GM21360 (cell line): ENCODE data around the gene MAGEB17.
"Not testable (repeated sequence)": the region's sequence is repeated elsewhere in the genome, so short reads cannot be mapped to it uniquely, and the experiment has no call there.

Source experiments
- ATAC-seq: cut with Tn5 transposase; IDR thresholded peaks from one replicate; pipeline ENCODE4 v1.9.1; 2021; ENCODE audit warnings: mild to moderate bottlenecking, moderate library complexity; ENCODE audit not compliant: unreplicated experiment

Gene MAGEB17

GRCh38 chrX:16155581-16156096, 11.6 kb upstream of the MAGEB17 start:
- ATAC-seq, result no peak

GRCh38 chrX:16156692-16157331, 10.5 kb upstream of the MAGEB17 start:
- ATAC-seq, result no peak

- no peak for ATAC-seq
Measured at GRCh38 chrX:16160729-16161128, 6.6 kb upstream of the MAGEB17 start.

- not testable (repeated sequence) for ATAC-seq
Measured at GRCh38 chrX:16161173-16161572, 6.1 kb upstream of the MAGEB17 start.

GRCh38 chrX:16162391-16162790, 4.9 kb upstream of the MAGEB17 start:
- no peak for ATAC-seq

GRCh38 chrX:16164748-16165147, 2.5 kb upstream of the MAGEB17 start:
- no peak for ATAC-seq

- no peak for ATAC-seq
Measured at GRCh38 chrX:16171039-16171438, 3.8 kb downstream of the MAGEB17 start.

- ATAC-seq, result no peak
Measured at GRCh38 chrX:16171944-16172343, 4.7 kb downstream of the MAGEB17 start.

GRCh38 chrX:16172391-16172790, 5.1 kb downstream of the MAGEB17 start:
- no peak for ATAC-seq

GRCh38 chrX:16175329-16176061, 8.2 kb downstream of the MAGEB17 start:
- ATAC-seq, result no peak

GRCh38 chrX:16177260-16177659, 10.0 kb downstream of the MAGEB17 start:
- ATAC-seq, result no peak

- ATAC-seq, result not testable (repeated sequence)
Measured at GRCh38 chrX:16183843-16184242, 16.6 kb downstream of the MAGEB17 start.

- ATAC-seq, result peak; percentile 96
Measured at GRCh38 chrX:16185725-16186136, 18.4 kb downstream of the MAGEB17 start.

GRCh38 chrX:16186380-16187007, 19.2 kb downstream of the MAGEB17 start:
- ATAC-seq, result no peak

- no peak for ATAC-seq
Measured at GRCh38 chrX:16187024-16187760, 19.9 kb downstream of the MAGEB17 start.

- ATAC-seq, result no peak
Measured at GRCh38 chrX:16188687-16189086, 21.4 kb downstream of the MAGEB17 start.

GRCh38 chrX:16191605-16192004, 24.3 kb downstream of the MAGEB17 start:
- ATAC-seq, result no peak

GRCh38 chrX:16196829-16197228, 29.5 kb downstream of the MAGEB17 start:
- ATAC-seq, result no peak

GRCh38 chrX:16199343-16199742, 32.1 kb downstream of the MAGEB17 start:
- no peak for ATAC-seq

GRCh38 chrX:16202943-16203342, 35.7 kb downstream of the MAGEB17 start:
- ATAC-seq, result no peak

- ATAC-seq, result no peak
Measured at GRCh38 chrX:16204538-16204937, 37.3 kb downstream of the MAGEB17 start.
